ELF-1 (cell line): Measurements from ENCODE around the gene RPS6KC1.

ENCODE experiments used
- DNase-seq: peaks from one replicate; pipeline ENCODE4 v3.0.0-alpha.2; 2016; ENCODE audit warnings: low read depth, low spot score

The RPS6KC1 gene

GRCh38 chr1:213242883-213243282 lies 191.8 kb downstream of the RPS6KC1 start:
- DNase-seq: no peak

DNA sequence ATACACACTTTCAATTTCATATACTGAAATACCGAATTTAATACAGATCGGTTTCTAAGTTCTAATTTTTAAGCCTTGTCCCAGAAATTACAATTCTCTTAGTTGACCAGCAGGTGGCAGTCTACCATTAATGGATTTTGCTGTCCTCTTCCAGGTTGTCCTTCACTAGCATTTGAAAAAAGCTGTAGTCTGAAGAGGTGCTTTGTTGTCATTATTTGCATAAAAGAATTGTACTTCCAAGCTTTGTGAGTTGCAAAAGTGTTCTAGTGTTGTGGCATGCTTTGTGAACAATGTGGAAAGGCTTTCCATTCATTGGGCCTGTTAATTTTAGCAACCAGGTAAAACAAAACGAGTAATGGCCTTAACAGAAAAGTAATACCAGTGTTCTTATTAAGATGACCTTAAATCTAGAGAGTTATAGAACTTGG lies 193.6 kb downstream of the RPS6KC1 start:
- DNase-seq: no peak

DNA sequence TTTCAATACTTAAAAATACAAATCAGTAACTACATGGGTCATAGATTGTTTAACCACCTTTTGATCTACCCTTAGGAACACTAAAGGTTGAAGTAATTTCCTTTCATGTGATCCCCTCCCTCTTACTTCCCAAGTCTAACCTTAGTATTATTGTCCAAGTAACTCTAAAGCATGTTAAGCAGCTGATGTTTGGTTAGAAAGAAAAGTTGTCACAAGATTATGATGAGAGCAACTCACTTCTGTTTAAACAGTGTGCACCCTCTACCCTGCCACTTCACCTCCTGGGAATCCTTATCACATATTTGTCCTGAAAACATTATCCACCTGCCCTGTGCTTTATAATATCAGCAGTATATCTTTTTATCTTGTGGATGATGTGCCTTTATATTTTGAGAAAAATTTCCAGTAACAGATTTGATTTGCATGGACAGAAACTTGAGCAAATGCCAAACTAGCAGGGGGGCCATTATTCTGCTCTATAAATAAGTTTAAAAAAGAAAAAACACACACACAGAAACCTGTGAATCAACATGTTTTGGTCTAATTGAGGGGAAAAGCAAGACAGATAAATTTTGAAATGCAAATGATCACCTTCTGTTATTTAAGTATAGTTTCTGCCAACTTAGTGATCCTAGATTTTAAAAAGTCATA lies 194.3 kb downstream of the RPS6KC1 start:
- DNase-seq: no peak

DNA sequence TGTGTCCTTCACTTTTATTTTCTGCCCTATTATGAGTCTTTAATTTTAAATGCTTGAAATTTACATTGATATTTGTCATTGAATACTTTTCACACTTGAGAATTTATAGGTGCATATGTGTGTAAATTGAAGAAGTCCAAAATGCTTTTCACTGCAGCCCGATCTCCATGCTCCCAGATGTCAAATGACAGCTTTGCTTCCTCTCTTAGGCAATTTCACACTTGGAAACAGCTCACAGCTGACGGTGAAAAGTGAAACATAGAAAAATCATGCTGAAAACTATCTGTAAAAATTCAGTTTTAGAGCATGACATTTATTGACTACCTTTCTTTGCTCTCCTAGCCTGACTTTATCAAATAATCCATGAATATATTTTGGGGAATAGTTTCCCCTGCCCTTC lies 196.0 kb downstream of the RPS6KC1 start:
- DNase-seq: no peak

DNA sequence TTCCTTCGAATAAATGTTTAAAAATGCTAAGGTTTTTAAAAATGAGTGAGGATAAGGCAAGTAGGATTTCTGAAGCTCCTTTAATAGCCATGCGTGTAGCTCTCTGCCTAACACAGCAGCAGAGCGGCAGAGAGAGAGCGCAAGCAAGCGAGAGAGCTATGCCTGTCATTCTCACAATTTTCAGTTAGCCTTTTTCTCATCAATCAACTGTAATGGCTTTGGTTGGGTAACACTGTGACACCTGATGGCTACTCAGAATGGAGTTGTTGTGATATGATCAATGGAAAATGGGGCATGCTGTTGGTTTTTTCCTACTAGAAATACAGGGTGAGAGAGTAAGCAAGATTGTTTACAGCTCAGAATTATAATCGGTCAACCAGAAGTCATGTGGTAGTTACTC lies 198.4 kb downstream of the RPS6KC1 start:
- DNase-seq: no peak

DNA sequence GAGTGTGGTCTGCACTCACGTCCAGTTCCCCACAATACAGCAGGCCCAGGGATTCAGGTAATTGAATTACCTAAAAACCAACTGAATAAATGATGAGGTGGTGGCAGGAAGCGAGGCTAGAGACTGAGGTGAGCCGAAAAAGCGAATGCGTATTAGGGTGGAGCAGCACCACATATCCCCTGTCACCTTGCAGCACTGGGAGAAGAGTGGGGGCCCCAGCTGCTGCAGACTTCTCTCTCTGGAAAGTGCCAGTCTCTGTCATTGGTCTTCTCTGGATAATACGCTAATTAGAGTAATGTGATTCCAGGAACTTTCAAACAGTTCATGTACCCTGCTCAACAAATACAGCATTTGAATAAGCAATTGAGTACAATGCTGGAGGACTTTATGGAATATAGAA lies 199.0 kb downstream of the RPS6KC1 start:
- no peak for DNase-seq

GRCh38 chr1:213250446-213250845 lies 199.4 kb downstream of the RPS6KC1 start:
- no peak for DNase-seq

DNA sequence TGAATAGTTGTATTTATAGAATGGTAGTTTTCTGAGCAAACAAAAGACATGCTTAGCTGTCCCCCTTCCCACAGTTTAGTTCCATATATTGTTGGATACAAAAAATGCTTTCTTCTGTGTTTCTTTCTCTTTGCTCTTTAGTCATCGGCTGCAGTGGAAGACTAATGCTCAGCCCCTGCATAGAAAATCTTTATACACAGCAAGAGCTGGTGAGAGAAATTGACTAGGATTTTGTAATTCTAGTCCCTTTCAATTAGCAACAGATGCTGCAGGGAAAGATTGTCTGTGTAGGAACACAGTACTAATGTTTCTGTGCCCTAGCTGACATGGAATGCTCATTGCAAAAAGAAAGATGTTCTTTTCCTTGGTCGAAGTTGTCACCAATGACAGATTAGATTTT lies 200.9 kb downstream of the RPS6KC1 start:
- no peak for DNase-seq

- DNase-seq: no peak
Measured at GRCh38 chr1:213256438-213257087, 205.5 kb downstream of the RPS6KC1 start.

DNA sequence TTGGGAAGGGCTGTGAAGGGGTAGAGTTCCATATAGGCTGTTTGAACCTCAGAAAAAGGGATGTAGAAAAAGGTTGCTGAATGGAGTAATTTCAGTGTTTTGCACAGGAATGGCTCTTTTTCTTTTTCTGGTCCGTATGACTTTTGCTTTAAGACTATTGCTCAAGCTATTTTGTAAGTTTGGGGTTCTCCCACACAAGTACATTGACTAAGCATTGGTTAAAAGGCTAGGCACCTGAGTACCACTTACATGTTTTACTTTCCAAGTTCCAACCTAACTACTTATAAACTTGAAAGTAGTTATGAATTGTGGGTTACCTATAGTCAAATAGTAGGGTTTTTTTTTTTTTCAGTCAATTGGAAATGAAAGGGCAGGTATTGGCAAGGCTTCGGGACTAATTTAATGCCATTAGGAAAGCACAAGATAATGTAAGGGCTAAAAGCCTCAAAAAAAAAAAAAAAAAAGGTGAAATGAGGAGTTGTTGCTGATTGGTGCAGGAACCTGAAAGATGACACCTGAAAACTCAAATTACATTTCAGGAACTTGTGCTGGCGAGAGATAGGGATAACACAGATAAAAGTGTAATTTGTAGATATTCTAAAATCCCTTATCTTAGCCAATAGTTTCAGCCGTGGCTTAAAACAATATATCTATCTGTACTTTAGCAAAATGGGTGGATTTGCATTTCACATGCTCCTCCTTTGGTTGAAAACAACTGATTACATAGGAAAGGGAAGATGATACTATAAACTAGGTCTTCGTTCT lies 209.5 kb downstream of the RPS6KC1 start:
- no peak for DNase-seq

DNA sequence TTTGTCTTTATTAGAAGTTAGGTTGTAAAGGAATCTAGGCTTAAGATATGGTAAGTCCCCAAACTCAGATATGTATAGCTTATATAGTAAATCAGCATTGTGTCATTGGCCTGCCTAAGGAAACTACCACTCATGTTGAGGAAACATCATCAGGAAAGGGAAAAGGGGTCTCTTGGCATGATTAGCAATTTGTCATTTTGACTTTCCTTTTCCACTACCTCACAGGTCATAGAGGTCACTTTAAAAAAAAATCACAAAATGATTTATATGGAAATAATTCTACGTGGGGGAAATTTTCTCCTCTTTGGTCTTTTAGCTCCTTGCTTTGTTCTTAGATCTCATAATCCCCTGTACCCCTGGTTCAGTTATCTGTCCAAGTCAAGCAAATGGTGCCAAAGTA lies 213.5 kb downstream of the RPS6KC1 start:
- no peak for DNase-seq

DNA sequence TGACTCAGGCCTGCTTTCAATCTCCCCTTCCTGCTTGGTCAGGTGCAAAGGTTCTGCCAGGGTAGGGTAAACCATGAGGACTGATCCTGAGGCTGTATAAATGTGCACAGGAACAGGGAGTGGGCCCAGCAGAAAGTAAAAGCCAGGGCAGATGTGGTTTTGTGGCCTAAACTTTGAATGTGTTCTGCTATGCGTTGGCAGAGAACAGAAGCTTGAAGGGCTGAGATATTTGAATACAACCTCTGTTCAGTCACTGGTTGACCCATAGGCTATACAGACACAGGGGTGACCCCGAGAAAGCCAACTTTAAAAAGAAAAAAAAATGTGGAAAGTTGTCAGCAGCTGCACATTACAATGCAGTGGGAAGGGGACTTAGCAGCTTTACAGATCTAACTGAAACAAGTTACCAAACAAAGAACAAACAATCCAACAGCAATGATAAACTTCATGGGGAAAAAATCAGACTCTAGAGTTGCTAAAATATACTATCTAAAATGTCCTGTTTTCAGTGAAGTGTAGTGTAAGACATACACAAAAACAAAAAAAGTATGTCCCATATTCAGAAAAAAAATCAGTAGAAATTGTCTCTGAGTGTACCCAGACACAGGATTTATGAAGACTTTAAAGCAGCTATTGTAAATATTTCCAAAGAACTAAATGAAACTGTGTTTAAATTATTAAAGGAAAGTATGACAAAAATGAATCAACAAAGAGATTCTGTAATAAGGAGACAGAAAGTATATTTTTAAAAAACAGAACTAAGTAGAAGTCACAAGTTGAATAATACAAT lies 216.1 kb downstream of the RPS6KC1 start:
- DNase-seq: no peak

DNA sequence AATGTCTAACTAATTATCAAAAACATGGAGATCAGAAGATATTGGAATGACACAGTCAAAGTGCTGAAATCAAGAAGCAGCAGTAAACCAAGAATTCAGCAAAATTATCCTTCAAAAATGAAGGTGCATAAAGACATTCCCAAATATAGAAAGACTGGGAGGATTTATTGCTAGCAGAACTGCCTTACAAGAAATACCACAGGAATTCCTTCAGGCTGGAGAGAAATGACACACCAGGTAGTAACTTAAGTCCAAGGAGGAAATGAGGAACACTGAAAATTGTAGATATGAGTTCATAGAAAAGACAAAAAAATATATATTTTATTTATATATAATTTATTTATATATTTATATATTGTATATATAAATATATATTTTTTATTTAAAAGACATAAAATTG lies 217.2 kb downstream of the RPS6KC1 start:
- DNase-seq: no peak

DNA sequence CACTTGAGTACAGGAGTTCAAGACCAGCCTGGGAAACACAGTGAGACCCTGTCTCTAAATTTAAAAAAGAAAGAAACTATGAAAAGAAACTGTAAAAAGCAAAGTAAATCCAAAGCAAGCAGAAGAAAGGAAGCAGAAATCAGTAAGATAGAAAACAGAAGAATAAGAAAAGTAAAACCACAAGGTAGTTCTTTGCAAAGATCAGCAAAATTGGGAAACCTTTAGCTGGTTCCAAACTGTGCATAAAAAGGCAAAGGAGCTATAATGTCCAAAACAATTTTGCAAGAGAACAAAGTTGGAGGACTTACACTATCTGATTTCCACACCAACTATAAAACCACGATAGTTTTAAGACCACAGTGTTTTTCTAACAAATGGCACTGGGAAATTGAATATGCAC lies 218.8 kb downstream of the RPS6KC1 start:
- no peak for DNase-seq

DNA sequence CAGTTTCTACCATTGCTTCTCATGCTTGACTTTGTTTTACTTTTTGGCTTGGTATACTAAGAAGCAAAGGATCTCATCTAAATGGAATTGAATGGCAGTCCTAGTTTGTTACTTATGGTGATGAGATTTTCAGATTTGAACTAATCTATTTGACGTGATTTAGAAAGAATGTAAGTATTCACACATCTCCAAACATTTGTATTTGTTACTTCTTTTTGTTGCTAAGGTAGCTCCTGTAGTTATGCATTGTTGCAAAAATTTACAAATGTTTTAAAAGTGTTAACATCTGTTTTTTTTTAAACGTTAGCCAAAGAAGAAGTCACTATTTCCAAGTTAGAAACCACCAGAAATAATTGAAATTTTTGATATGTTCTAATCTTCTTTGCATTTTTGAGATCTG lies 222.5 kb downstream of the RPS6KC1 start:
- no peak for DNase-seq

DNA sequence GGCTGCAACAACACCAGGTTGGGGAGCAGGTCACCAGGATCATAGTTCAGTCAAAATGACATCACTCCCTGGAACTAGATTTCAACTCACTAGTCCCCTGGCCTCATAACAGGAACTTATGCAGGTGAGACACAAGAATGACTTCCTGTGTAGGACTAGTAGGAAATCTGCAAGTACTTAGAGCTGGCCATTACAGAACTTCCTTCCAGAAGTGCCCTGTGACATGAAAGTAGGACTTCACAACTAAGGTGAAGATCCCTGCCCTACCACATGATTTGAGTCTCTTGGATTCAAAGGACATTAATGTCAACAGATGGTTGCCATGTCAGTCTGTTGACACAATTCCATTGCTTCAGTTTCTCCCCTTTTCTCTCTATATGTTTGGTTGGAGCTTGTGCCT lies 223.1 kb downstream of the RPS6KC1 start:
- DNase-seq: no peak

DNA sequence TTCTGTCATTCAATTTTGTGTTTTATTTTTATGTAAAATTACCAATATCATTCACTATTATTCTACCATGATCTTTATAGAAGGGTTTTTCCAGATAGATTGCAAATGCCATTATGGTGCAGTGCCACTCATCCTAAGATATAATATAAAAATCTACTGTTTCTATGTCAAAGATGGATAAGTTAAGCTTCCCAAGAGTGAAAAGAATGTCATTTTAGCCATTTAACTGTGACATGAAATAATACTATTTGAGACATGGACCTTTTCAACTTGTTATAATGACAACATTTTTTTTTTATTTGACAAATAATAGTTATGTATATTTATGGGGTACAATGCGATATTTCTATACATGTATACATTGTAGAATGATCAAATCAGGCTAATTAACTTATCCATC lies 224.3 kb downstream of the RPS6KC1 start:
- DNase-seq: no peak

- no peak for DNase-seq
Measured at GRCh38 chr1:213276236-213276635, 225.2 kb downstream of the RPS6KC1 start.

DNA sequence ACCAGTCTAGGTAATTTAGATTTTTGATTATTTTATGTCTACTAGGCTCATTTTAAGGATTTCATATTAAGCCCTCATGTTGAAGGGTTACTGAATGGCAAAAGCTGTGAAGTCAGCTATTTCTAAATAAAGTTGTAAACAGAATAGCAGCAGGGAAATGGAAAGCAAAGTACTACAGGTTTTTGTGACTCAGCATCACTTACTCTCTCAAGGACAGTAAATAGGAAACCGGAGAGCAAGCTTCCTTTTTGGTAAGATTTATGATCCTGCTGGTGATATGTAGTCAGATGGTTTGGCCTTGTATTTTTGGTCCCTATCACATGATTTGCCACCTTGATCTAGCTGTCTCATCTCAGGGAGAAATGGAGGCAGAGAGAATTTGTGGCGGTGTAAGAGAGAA lies 226.0 kb downstream of the RPS6KC1 start:
- no peak for DNase-seq

DNA sequence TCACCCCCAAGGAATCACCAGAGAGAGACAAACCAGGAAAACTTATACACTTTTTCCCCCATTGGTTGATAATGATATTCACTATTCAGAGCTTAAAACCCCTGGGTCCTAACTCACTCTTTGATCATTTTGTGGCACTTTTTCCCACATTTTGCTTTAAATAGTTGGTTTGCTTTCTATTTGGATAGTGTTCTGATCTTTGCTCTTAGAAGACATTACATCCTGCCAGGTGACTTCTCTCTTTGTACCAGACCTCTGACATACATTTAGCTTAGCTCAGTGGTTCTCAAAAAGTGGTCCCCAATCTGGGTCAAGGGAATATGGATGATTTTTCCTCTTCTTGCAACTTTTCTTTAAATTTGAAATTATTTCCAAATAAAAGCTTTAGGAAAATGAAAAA lies 228.4 kb downstream of the RPS6KC1 start:
- DNase-seq: no peak

DNA sequence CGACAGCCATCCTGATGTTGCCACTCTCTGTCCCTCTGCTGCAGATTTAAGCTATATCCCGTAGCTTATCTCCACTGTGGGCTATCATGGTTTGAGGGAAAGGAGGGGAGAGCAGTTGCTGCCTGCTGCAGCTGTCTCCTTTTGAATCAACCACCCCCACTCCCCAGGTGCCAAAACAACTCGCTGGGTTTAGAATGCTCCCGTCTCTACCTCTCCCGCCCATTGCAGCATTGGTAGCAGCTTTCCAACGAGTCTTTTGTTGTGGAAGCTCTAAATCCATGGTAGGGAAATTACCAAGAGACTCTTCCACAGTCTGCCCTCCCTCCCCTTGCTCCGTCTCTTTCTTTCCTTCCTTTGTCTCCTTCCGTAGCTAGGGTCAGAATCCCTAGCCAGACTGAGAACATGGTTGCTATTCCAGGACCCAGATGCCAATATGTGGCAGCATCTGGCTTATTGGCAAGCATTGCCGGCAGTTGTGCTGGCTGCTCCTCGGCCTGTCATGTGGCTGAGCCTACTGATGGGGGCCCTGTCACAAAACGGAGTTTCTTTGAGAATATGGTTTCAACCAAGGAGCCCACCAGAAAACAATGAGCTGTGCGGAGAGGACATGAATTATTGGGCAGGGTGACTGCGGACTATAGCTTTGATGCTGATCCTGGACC lies 230.7 kb downstream of the RPS6KC1 start:
- DNase-seq: peak; percentile 29

DNA sequence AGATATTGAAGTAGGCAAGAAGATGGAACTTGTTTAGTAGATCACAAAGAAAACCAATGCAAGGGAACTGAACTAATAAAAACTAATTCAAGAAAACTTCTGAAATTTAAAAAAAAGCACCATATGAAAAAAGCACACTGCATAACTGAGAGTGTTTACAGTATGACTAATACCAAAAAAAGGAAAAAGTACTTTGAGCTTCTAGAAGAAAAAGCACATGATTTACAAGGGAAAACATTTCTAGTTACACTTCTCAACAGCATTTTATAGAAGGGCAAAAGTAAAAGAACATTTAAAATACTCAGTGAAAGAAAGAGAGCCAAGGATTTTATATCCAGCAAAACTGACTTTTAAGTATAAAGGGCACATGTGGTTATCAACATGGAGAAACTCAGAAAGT lies 233.6 kb downstream of the RPS6KC1 start:
- DNase-seq: no peak
